Fibroblast of pulmonary artery (primary cell): ENCODE results near the gene HS3ST5.

Experiments
- DNase-seq: peaks from one replicate; pipeline ENCODE4 v3.0.0-alpha.2; 2010; ENCODE audit warnings: low read depth
- H3K4me3 ChIP-seq: replicated peaks from 2 replicates; pipeline ENCODE4 v1.5.1; 2011; ENCODE audit warnings: low read depth, mild to moderate bottlenecking, control low read depth, low read length, moderate library complexity
- TF ChIP-seq, protein P1 (sequence below): IDR thresholded peaks from 2 replicates; pipeline ENCODE4 v1.5.1; 2011; ENCODE audit warnings: mild to moderate bottlenecking, control low read depth, low read length, inconsistent platforms; ENCODE audit errors: missing control alignments

HS3ST5 gene

DNA sequence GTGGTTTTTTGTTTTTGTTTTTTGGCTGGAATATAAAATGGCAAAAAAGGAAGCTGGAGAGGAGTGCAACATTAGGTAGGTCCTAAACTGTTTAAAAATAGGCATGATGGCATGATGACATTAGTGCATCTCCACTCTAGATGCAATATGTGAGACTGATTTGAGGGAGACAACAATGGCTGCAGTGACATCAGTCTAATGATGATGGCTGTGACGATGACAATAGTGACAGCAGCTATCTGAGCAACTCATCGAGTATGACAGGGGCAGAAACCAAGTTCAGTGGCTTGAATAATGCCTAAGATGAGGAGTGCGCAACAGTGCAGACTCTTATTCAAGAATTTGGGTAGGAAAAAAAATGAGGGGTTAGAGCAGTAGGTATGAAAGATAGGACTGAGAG lies 82.0 kb downstream of the HS3ST5 start:
- TF ChIP-seq, protein P1, sequence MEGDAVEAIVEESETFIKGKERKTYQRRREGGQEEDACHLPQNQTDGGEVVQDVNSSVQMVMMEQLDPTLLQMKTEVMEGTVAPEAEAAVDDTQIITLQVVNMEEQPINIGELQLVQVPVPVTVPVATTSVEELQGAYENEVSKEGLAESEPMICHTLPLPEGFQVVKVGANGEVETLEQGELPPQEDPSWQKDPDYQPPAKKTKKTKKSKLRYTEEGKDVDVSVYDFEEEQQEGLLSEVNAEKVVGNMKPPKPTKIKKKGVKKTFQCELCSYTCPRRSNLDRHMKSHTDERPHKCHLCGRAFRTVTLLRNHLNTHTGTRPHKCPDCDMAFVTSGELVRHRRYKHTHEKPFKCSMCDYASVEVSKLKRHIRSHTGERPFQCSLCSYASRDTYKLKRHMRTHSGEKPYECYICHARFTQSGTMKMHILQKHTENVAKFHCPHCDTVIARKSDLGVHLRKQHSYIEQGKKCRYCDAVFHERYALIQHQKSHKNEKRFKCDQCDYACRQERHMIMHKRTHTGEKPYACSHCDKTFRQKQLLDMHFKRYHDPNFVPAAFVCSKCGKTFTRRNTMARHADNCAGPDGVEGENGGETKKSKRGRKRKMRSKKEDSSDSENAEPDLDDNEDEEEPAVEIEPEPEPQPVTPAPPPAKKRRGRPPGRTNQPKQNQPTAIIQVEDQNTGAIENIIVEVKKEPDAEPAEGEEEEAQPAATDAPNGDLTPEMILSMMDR = no peak
- H3K4me3 ChIP-seq = no peak overlapping the region
- no peak for DNase-seq

DNA sequence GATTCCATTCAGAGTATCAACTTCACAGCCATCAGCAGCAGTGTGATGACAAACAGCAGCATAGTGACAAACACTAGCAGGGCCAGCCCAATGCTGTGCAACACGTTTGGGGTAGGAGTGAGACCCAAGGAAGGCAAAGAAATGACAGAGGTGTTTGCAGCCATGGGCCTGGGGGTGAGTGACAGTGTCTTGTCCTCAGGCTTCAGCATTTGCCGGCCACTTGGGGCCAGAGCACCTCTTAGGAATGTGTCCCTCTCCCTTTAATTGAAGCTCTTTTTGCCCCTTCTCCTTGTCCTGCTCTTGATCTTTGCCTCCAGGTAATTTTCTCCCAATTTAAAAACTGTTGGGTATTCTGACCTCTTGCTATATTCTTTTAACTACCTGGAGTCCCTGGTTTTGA lies 84.4 kb downstream of the HS3ST5 start:
- H3K4me3 ChIP-seq = no peak overlapping the region
- TF ChIP-seq, protein P1 = no peak
- no peak for DNase-seq

DNA sequence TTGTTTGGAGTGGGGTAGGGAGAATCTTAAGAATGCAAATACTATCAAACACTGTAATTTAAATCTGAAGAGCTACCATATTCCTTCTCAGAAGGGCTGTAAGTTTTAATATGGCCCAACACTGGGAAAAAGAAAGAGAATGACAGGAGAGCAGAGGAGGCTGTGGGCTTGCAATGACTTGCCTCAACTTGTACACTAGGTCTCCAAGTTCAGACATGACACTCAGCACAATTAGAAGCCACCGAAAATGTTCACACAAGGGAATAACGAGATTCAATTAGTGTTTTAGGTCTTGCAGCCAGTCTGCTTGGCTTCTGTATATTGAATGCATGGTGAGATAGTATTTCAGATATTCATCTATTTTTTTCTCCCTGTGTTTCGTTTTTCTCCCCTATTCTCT lies 89.4 kb downstream of the HS3ST5 start:
- H3K4me3 ChIP-seq = no peak overlapping the region
- TF ChIP-seq, protein P1 = no peak
- DNase-seq = no peak

DNA sequence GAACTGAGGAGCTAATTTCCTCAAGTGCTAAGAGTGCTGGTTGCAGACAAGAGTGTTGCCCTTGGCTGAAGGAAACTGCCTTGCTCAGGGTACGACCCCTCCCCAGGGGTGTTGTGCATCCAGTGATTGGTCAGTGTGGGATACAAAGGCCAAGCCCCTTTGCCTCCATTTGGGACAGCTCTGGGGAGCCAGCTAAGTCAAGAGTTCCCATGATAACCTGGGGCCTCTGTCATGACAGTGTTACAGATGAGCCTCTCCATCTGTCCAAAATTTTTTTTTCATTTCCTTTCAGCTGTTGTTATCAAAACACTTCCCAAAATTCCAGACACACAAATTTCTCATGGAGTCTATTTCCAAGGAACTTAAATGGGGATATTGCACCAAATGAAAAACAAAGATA lies 93.3 kb downstream of the HS3ST5 start:
- TF ChIP-seq, protein P1 = no peak
- DNase-seq = no peak
- no peak overlapping the region for H3K4me3 ChIP-seq

DNA sequence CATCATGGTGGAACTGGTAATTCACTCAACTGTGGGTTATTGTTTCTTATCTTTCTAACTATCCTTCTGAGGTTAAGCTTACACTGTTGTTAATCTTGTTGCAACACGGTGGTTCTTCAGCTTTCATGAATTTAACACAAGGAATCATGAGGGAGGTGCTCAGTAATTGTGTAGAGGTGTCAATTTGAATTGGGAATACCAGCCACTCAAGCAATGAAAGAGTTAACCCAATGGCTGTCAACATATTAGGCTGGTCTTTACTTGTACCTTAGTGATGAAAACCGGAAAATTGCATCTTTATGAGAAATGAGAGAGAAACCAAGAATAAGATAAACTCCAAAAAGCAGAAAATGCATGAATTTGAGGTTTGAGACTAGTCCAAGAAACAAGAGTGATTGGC lies 95.7 kb downstream of the HS3ST5 start:
- TF ChIP-seq, protein P1 = no peak
- H3K4me3 ChIP-seq = no peak overlapping the region
- no peak for DNase-seq

DNA sequence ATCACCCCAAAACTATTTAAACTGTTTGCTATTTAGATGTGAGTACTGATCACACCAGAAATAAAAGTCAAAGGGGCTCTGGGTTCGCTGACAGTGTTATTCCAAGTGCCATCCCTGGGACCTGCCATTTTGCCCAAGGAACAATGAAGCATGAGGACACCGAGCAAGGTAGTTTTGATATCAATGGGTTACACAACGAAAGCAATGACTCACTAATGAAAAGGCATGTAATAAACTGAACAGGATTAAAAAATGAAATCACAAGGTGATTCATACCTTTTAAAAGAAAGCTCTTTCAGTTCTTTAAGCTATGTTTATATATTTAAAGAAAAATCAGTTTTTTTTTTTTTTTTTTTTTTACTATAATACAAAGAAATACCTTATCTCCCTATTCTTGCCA lies 102.0 kb downstream of the HS3ST5 start:
- no peak for DNase-seq
- no peak overlapping the region for H3K4me3 ChIP-seq
- TF ChIP-seq, protein P1 = no peak

DNA sequence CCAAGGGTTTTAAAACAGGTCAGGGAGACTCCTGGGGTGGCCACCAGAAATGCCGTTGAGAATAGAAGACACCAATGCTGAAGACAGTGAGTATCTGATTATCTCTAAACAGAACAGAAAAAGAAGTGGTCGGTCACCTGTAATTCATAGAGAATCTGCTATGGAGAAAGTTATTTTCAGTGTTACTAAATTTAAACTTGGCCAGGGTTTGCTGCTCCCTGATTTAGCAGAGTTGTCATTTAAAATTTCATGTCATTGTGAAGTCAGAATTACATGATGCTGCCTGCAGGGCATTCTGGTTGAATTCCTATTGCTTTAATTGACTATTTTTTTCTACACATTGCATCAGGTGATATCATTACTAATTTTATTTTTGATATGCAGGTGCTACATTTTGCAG lies 114.1 kb downstream of the HS3ST5 start:
- DNase-seq = no peak
- TF ChIP-seq, protein P1 = no peak
- no peak overlapping the region for H3K4me3 ChIP-seq
